ENCODE results near the gene CEP55. TPM values are rescaled to one million over a fixed set of nuclear protein-coding genes. Genes with fewer than 3 reads are reported as not detected.

CEP55 gene
- total and polyA plus RNA-seq, 9 of the 15 experiments (the other 6 are each of a cell fraction or from before 2014, with no cell fraction given): 4.4 to 32.5 (median 18.1) TPM

DNA sequence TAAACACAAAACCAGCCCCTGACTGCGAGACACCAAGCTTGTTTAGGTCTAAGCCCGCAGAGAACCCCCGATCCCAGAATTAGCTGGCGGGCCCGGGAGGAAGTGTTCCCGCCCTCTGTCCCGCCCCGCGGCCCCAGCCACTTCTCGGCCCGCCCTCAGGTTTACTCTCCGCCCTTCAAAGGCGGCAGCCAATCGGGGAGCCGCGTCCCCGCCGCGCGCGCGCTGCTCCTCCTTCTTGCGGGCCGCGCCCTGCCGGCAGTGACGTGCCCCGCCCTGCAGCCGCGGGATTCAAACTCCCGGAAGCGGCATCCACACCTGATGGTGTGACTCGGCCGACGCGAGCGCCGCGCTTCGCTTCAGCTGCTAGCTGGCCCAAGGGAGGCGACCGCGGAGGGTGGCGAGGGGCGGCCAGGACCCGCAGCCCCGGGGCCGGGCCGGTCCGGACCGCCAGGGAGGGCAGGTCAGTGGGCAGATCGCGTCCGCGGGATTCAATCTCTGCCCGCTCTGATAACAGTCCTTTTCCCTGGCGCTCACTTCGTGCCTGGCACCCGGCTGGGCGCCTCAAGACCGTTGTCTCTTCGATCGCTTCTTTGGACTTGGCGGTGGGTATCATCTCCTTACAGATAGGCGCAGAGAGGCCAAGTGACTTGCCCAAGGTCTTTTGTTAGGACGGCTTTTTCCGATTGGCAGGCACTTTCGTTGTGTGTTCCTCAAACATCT is at the start of gene CEP55 (continued):
- TF ChIP-seq ZFP1 (CRISPR knock-in tag; IDR thresholded peaks at IDR 0.05) (no peak), SAP30 (IDR thresholded peaks at IDR 0.05; ENCODE audit: borderline replicate concordance, insufficient read depth, low read depth, low read length, poor library complexity, severe bottlenecking) (peak; percentile 98), ZNF232 (CRISPR knock-in tag; IDR thresholded peaks at IDR 0.05) (no peak), CHCHD3 (CRISPR knock-in tag; IDR thresholded peaks at IDR 0.05) (no peak), MTA1 (IDR thresholded peaks at IDR 0.05; ENCODE audit: borderline replicate concordance) (no peak), ZNF830 (CRISPR knock-in tag; IDR thresholded peaks at IDR 0.05) (no peak), PRMT5 (CRISPR knock-in tag; IDR thresholded peaks at IDR 0.05) (no peak), MCM3 (IDR thresholded peaks at IDR 0.05) (no peak), FOXM1 (IDR thresholded peaks at IDR 0.05; ENCODE audit: low read depth) (peak; percentile 78), FOXM1 (CRISPR knock-in tag; IDR thresholded peaks at IDR 0.05; ENCODE audit: low read depth) (peak; percentile 52; the same call in 1 of the 2 replicates), NRF1 (conservative IDR thresholded peaks at IDR 0.05 in 1 of 2, IDR thresholded peaks at IDR 0.05 in 1 of 2) (peak; percentile 86 to 88), POLR2G (IDR thresholded peaks at IDR 0.05; ENCODE audit: low read depth, low read length) (peak; percentile 93), GTF2A2 (tag; IDR thresholded peaks at IDR 0.05) (no peak), RBM15 (IDR thresholded peaks at IDR 0.05; ENCODE audit: insufficient read depth, low read length) (no peak), RB1 (IDR thresholded peaks at IDR 0.05; ENCODE audit: low read depth) (peak; percentile 74; the same call in 1 of the 2 replicates), ELF1 (tag; IDR thresholded peaks at IDR 0.05) (peak; percentile 87), TCF7 (IDR thresholded peaks at IDR 0.05; ENCODE audit: borderline replicate concordance) (no peak), BCOR (IDR thresholded peaks at IDR 0.05) (no peak), ARNT (IDR thresholded peaks at IDR 0.05) (no peak), POU5F1 (IDR thresholded peaks at IDR 0.05; ENCODE audit: borderline replicate concordance, low read depth, low read length, partially characterized antibody) (no peak), POLR2B (IDR thresholded peaks at IDR 0.05; ENCODE audit: low read depth, partially characterized antibody) (peak; percentile 43), NR2C2 (CRISPR knock-in tag; IDR thresholded peaks at IDR 0.05) (no peak), NR2C2 (tag; IDR thresholded peaks at IDR 0.05) (no peak), TBL1XR1 (IDR thresholded peaks at IDR 0.05; ENCODE audit: low read length in 2 of 2) (no peak), ZNF3 (CRISPR knock-in tag; IDR thresholded peaks at IDR 0.05) (no peak)
- TF ChIP-seq, protein P1, sequence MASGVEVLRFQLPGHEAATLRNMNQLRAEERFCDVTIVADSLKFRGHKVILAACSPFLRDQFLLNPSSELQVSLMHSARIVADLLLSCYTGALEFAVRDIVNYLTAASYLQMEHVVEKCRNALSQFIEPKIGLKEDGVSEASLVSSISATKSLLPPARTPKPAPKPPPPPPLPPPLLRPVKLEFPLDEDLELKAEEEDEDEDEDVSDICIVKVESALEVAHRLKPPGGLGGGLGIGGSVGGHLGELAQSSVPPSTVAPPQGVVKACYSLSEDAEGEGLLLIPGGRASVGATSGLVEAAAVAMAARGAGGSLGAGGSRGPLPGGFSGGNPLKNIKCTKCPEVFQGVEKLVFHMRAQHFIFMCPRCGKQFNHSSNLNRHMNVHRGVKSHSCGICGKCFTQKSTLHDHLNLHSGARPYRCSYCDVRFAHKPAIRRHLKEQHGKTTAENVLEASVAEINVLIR (CRISPR knock-in tag; IDR thresholded peaks at IDR 0.05): 0 out of 2 replicates have a peak, but pooled peaks have one; percentile 45
- TF ChIP-seq, protein P2, sequence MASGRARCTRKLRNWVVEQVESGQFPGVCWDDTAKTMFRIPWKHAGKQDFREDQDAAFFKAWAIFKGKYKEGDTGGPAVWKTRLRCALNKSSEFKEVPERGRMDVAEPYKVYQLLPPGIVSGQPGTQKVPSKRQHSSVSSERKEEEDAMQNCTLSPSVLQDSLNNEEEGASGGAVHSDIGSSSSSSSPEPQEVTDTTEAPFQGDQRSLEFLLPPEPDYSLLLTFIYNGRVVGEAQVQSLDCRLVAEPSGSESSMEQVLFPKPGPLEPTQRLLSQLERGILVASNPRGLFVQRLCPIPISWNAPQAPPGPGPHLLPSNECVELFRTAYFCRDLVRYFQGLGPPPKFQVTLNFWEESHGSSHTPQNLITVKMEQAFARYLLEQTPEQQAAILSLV (tag; IDR thresholded peaks at IDR 0.05): no peak
- TF ChIP-seq, protein P3, sequence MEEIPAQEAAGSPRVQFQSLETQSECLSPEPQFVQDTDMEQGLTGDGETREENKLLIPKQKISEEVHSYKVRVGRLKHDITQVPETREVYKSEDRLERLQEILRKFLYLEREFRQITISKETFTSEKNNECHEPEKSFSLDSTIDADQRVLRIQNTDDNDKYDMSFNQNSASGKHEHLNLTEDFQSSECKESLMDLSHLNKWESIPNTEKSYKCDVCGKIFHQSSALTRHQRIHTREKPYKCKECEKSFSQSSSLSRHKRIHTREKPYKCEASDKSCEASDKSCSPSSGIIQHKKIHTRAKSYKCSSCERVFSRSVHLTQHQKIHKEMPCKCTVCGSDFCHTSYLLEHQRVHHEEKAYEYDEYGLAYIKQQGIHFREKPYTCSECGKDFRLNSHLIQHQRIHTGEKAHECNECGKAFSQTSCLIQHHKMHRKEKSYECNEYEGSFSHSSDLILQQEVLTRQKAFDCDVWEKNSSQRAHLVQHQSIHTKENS (CRISPR knock-in tag; IDR thresholded peaks at IDR 0.05): no peak

All from K562 (cell line).